ENCODE results near the gene HP. TPM values are rescaled to one million over a fixed set of nuclear protein-coding genes. Genes with fewer than 3 reads are reported as not detected.

The HP gene
- total and polyA plus RNA-seq, 2 of the 4 experiments (the other 2 are of a cell fraction) = not detected

GRCh38 chr16:72008424-72009216 lies 45.7 kb upstream of the HP start, which contains the start of gene DHODH:
Gene DHODH (plus strand): TSS chr16:72008744. CDS start chr16:72008765, 21 bp downstream.
- Histone ChIP-seq H3K9me1 (ENCODE audit: insufficient read depth, low read length) (no peaks in the 10 kb centered on the region), H3K9ac (ENCODE audit: low read depth, low read length) (peak within 1 kb of the TSS; percentile 62), H3K23ac (ENCODE audit: low read depth, low read length) (peak within 1 kb of the TSS; percentile 74), H2BK5ac (ENCODE audit: low read depth, low read length, poor library complexity, severe bottlenecking) (no peak within 1 kb of the TSS), H2BK120ac (ENCODE audit: low read depth, low read length) (no peak within 1 kb of the TSS), H3K4me1 (ENCODE audit: control insufficient read depth, insufficient read depth, low read length) (no peaks in the 10 kb centered on the region), H3K4ac (ENCODE audit: low read depth, low read length) (peak within 1 kb of the TSS; percentile 69), H3K4me2 (ENCODE audit: low read depth, low read length) (peak within 1 kb of the TSS; percentile 89), H2BK20ac (ENCODE audit: low read depth, low read length) (no peak within 1 kb of the TSS), H3K9me3 (ENCODE audit: control insufficient read depth, insufficient read depth, low read length) (no peaks in the 10 kb centered on the region), H3K4me3 (ENCODE audit: insufficient read depth, low read depth, low read length) (peak within 1 kb of the TSS; percentile 75), H3K56ac (ENCODE audit: extremely low read depth, insufficient read depth, low read length) (peak within 1 kb of the TSS; percentile 47), H4K91ac (ENCODE audit: insufficient read depth, low read depth, low read length) (no peak within 1 kb of the TSS; the same call in 1 of the 2 replicates), H2BK15ac (ENCODE audit: low read depth, low read length) (no peak within 1 kb of the TSS), H4K20me1 (ENCODE audit: insufficient read depth, low read length) (no peaks in the 10 kb centered on the region), H4K8ac (ENCODE audit: low read depth in 2 of 2, low read length in 2 of 2) (peak within 1 kb of the TSS; percentile 78 to 87), H4K5ac (ENCODE audit: low read depth, low read length) (0 out of 2 replicates have a peak within 1 kb of the TSS, but pooled peaks have one; percentile 13), H2AFZ (replicated peaks; ENCODE audit: low read length, poor library complexity) (peak within 1 kb of the TSS; percentile 99), H3K36me3 (ENCODE audit: control insufficient read depth, insufficient read depth, low read length) (no peaks in the 10 kb centered on the region), H2AK9ac (replicated peaks; ENCODE audit: low read depth, low read length, poor library complexity) (peak within 1 kb of the TSS; percentile 85), H3K79me1 (ENCODE audit: low read depth in 1 of 2, low read length in 2 of 2) (peaks cover 8 to 9% of the 10 kb centered on the region in 2 experiments; a peak in 3 of 4 replicates), H3K14ac (replicated peaks; ENCODE audit: low read depth, low read length) (peak within 1 kb of the TSS; percentile 81; the same call in 1 of the 2 replicates), H3K27ac (ENCODE audit: insufficient read depth, low read length) (no peak within 1 kb of the TSS; the same call in 1 of the 2 replicates), H3K27me3 (ENCODE audit: control insufficient read depth, insufficient read depth, low read length) (0 out of 2 replicates have a peak, but pooled peaks cover 2% of the 10 kb centered on the region), H2AK5ac (ENCODE audit: low read depth, low read length) (no peak within 1 kb of the TSS), H3K18ac (ENCODE audit: low read depth, low read length) (no peak within 1 kb of the TSS)
- ChIA-PET CTCF (interaction anchor here (0.6 kb wide), 1 partner anchor 48 kb away, joined by 3 read pairs; no protein-coding TSS in a partner anchor), POLR2A (ENCODE audit: unreplicated experiment) (no interaction called here)
- 2% methylated on average over 16 of the region's 57 CpGs; no CpG with 5 or more reads in 1 of the 2 experiments for WGBS, 2 experiments (ENCODE audit: extremely low coverage in 2 of 2, insufficient read length in 1 of 2)
- in situ Hi-C loops (cut with MboI; ENCODE audit: low sequenced_read_pairs) (no loop called here), dilution Hi-C loops (cut with HindIII; ENCODE audit: low sequenced_read_pairs, unreplicated experiment) (no loop called here), intact Hi-C loops (cut with micrococcal nuclease) (no loop called here)
- BruUV-seq (replicated peaks) = no TSS peak
- peak; percentile 100 for ATAC-seq (ENCODE audit: low read depth)
- TF ChIP-seq RAD21 (IDR thresholded peaks at IDR 0.05; ENCODE audit: low read length) (no peak), MAZ (IDR thresholded peaks at IDR 0.05; ENCODE audit: borderline replicate concordance, low read depth, low read length) (peak; percentile 65; the same call in 1 of the 2 replicates), ELK1 (IDR thresholded peaks at IDR 0.05; ENCODE audit: borderline replicate concordance, low read depth, low read length) (no peak), BHLHE40 (IDR thresholded peaks at IDR 0.05; ENCODE audit: low read depth, low read length) (peak; percentile 99), POLR2A (IDR thresholded peaks at IDR 0.05; ENCODE audit: low read depth, low read length) (no peak), FOS (IDR thresholded peaks at IDR 0.05; ENCODE audit: low read depth, low read length) (no peak), CEBPB (IDR thresholded peaks at IDR 0.05; ENCODE audit: low read depth, low read length) (no peak), RFX5 (IDR thresholded peaks at IDR 0.05; ENCODE audit: low read depth, low read length) (peak; percentile 58), MXI1 (IDR thresholded peaks at IDR 0.05; ENCODE audit: borderline replicate concordance, low read depth, low read length) (peak; percentile 91; the same call in 1 of the 2 replicates), RCOR1 (IDR thresholded peaks at IDR 0.05; ENCODE audit: insufficient replicate concordance, low read length) (no peak), NFE2L2 (IDR thresholded peaks at IDR 0.05; ENCODE audit: low read depth, low read length) (no peak), CTCF (conservative IDR thresholded peaks at IDR 0.05; ENCODE audit: low read depth, low read length) (0 out of 2 replicates have a peak, but pooled peaks have one; percentile 4), USF2 (IDR thresholded peaks at IDR 0.05; ENCODE audit: low read depth, low read length) (peak; percentile 83)
- DNase-seq = peak; percentile 96

Data from IMR-90 (cell line).